ENCODE results near the gene TM9SF1. TPM values are rescaled to one million over a fixed set of nuclear protein-coding genes. Genes with fewer than 3 reads are reported as not detected.

TM9SF1 gene
- total and polyA plus RNA-seq, 10 of the 15 experiments (the other 5 are each of a cell fraction or from before 2014, with no cell fraction given), result 7.2 to 39.2 (median 17.6) TPM

- TF ChIP-seq CEBPZ (IDR thresholded peaks at IDR 0.05; ENCODE audit: low read depth, low read length), result no peak
- TF ChIP-seq RB1 (IDR thresholded peaks at IDR 0.05; ENCODE audit: borderline replicate concordance), result peak; percentile 82
- peak; percentile 69 for TF ChIP-seq PKNOX1 (IDR thresholded peaks at IDR 0.05)
- 0 out of 2 replicates have a peak, but pooled peaks have one; percentile 79 for TF ChIP-seq SMAD5 (IDR thresholded peaks at IDR 0.05; ENCODE audit: low read depth)
- peak; percentile 95 for TF ChIP-seq USF1 (IDR thresholded peaks at IDR 0.05; ENCODE audit: borderline replicate concordance, extremely low read length, insufficient read depth, low read depth, low read length)
- TF ChIP-seq NBN (IDR thresholded peaks at IDR 0.05), result peak; percentile 96
- peak; percentile 100 for TF ChIP-seq RAD51 (IDR thresholded peaks at IDR 0.05)
- peak; percentile 91 for TF ChIP-seq NFYB (IDR thresholded peaks at IDR 0.05; ENCODE audit: insufficient read depth, low read depth, low read length)
- TF ChIP-seq RAD21 (IDR thresholded peaks at IDR 0.05; ENCODE audit: insufficient read depth, low read depth, low read length), result no peak
- TF ChIP-seq BMI1 (IDR thresholded peaks at IDR 0.05; ENCODE audit: borderline replicate concordance), result no peak
- peak; percentile 77; the same call in 1 of the 2 replicates for TF ChIP-seq GATAD2B (conservative IDR thresholded peaks at IDR 0.05; ENCODE audit: low read depth)
- no peak for TF ChIP-seq SREBF1 (IDR thresholded peaks at IDR 0.05; ENCODE audit: low read length)
- TF ChIP-seq ESRRA (IDR thresholded peaks at IDR 0.05; ENCODE audit: low read length), result no peak
- TF ChIP-seq NFYA (IDR thresholded peaks at IDR 0.05; ENCODE audit: borderline replicate concordance, low read depth, low read length), result no peak
- TF ChIP-seq HSF1 (IDR thresholded peaks at IDR 0.05; ENCODE audit: low read depth, low read length), result no peak
- 0 out of 2 replicates have a peak, but pooled peaks have one; percentile 10 for TF ChIP-seq ZBTB33 (IDR thresholded peaks at IDR 0.05)
- peak; percentile 83; the same call in 1 of the 2 replicates for TF ChIP-seq HDGF (IDR thresholded peaks at IDR 0.05)
- TF ChIP-seq TARDBP (IDR thresholded peaks at IDR 0.05; ENCODE audit: borderline replicate concordance), result no peak
- TF ChIP-seq FOS (IDR thresholded peaks at IDR 0.05; ENCODE audit: borderline replicate concordance, extremely low read depth, insufficient read length), result no peak
- no peak for TF ChIP-seq FOXM1 (IDR thresholded peaks at IDR 0.05; ENCODE audit: low read depth, low read length)
- TF ChIP-seq JUNB (IDR thresholded peaks at IDR 0.05), result no peak; the same call in 1 of the 2 replicates
These were observed 18.0 kb upstream of the TM9SF1 start, which contains the start of gene CHMP4A (continued) for GRCh38 chr14:24212924-24213865.

Data from GM12878 (cell line).